HG03103 (cell line): ENCODE data around the gene GSN.

Experiments used
- ATAC-seq: cut with Tn5 transposase; IDR thresholded peaks from one replicate; pipeline ENCODE4 v1.9.1; 2021; ENCODE audit warnings: low read depth; ENCODE audit not compliant: unreplicated experiment

GSN gene

GRCh38 chr9:121322037-121322736, 54.2 kb downstream of the GSN start:
- no peak for ATAC-seq

DNA sequence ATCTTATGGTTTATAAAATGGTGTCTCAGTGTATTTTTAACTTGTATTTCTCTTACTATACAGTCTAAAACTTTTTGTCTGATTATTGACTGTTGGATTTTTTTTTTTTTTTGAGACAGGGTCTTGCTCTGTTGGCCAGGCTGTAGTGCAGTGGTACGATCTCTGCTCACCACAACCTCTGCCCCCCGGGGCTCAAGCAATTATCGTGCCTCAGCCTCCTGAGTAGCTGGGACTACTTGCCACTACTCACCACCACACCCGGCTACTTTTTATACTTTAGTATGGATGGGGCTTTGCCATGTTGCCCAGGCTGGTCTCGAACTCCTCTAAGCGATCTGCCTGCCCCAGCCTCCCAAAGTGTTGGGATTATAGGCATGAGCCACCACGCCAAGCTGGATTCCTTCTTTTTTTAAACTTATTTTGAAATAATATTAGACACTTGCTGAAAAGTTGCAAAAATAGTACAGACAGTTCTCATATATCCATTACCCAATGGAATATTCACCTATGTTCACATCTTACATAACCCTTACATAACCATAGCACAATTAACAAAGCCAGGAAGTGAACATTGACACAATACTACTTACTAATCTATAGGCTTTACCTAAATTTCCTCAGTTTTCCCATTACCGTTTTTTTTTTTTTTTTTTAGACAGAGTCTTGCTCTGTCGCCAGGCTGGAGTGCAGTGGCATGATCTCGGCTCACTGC, 54.9 kb downstream of the GSN start:
- ATAC-seq = no peak

- ATAC-seq = no peak
Observed at GRCh38 chr9:121323449-121324151, 55.6 kb downstream of the GSN start.

GRCh38 chr9:121324316-121324715, 56.4 kb downstream of the GSN start:
- ATAC-seq = no peak

- no peak for ATAC-seq
Observed at GRCh38 chr9:121324755-121325154, 56.8 kb downstream of the GSN start.

GRCh38 chr9:121325387-121325786, 57.4 kb downstream of the GSN start:
- ATAC-seq = no peak

DNA sequence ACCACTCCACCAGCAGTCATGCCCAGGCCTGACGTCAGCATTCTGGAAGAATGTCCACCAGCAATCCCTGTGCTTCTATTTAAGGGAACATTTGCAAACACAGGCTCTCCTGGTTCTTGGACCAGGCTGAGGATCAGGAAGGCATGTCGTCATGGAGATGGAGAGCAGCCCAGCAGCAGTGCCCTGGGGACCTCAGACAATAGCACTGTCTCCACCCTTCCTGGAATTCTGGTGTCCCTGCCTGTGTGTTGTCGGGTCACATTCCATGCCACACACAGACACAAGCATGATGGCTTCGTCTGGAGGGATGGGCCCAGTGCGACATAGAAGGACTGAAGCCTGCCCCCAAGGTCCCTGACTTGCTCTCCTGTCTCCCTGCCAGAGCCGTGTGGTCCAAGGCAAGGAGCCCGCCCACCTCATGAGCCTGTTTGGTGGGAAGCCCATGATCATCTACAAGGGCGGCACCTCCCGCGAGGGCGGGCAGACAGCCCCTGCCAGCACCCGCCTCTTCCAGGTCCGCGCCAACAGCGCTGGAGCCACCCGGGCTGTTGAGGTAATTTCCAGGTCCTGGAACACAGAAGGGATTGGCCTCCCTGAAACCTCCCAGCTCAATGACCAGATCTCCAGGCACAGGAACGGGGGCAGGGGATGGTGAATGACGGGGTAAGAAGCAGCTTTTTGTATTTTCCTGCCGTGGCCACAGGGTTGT, 58.3 kb downstream of the GSN start:
- ATAC-seq = no peak

DNA sequence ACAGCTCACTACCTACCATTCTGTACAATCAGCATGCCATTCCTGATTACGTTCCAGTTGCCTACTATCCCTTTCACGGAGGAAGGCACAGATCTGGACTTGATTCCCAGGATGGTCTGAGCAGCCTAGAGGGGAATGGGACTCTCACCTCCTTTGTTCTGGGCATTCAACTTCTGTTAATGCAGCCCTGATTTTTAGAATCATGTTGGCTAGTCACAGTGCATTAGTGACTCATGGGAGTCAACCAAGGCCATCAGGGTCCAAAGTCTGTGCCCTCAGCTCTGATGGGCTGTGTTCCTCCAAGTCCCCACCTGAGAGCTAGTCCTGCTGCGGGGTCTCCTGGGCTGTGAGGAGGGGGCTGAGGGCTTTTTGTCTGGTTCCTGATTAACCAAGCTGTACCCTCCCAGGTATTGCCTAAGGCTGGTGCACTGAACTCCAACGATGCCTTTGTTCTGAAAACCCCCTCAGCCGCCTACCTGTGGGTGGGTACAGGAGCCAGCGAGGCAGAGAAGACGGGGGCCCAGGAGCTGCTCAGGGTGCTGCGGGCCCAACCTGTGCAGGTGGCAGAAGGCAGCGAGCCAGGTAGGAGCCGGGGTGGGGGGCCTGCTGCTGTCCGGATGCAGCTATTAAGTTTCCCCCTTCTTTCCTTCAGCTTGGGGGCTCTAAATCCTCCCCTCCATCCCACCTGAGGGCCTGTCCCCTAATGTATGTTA, 59.1 kb downstream of the GSN start:
- ATAC-seq = no peak

GRCh38 chr9:121328476-121328875, 60.5 kb downstream of the GSN start:
- ATAC-seq = no peak

GRCh38 chr9:121328876-121329681, 61.1 kb downstream of the GSN start:
- ATAC-seq = no peak

- ATAC-seq = no peak
Observed at GRCh38 chr9:121331549-121331948, 63.6 kb downstream of the GSN start.

GRCh38 chr9:121331992-121332685, 64.2 kb downstream of the GSN start:
- ATAC-seq = no peak

DNA sequence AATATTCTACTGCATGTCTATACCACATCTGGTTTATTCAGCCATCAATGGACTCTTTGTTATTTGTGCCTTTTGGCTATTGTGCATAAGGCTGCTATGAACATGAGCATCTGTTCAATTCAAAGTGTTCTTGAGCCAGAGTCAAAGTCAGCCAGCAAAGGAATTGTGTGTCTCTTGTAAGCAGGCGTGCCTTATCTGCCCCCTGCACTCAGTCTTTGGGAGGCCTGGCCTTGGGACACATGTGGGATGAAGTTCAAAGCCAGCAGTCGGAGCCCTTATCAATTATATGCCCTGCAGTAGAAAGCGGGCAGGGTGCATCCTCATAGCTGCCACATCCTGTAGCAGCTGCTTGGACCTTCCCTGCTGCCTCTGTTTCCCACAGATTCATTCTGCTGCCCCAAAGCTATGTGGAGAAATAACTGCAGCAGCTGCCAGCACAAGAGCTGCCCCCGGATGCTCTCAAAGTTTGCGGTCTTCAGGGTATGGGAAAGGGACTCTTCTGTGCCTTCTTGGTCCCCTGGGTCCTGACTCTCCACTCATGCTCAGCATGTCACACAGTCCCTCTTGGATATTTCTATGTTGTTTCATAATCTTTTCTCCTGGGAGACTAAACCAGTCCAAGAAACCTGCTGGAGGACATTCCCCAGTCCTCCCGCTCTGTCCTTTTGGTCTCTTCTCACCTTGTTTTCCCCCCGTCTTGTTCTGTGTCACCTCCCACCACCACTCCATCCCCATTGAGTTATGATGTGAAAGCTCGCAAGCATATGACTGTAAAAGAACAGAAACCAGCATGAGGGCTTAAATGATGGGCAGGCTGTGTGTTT, 66.2 kb downstream of the GSN start:
- no peak for ATAC-seq

DNA sequence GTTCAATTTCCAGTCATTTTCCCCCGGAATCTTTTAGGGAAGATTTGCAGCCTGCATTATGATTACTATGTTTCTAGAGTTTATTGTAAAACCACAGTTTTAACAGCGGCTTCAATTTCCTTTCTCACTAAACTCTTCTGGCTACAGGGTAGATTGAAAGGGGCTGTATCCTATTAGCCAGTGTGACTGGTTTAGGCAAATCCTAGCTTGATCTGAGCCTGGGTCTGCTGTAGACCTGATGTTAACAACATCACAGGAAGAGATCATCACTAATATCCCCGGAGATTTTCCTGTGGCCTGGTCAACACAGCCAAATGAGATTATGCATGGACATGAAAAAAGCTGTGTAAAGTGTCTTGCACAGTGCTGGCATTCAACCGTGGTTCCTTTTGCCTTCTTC, 68.7 kb downstream of the GSN start:
- ATAC-seq = no peak

DNA sequence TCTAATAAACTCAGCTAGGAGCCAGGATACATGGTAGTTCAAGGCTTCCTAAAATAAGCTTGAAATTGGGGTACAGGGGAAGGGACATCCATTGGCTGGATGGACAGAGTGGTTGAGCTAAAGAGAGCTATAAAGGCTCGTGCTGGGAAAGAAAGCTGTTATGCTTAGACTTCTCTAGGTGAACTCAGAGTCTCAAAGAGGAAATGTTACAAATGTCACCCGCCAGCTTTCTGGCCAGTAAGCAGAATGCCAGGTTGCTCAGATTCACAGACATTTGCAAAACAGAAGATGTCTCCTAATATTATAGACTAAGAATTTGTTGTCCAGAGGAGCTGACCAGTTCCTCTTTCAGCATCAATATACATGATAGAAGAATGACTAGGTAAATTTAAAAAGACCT, 71.5 kb downstream of the GSN start:
- ATAC-seq = no peak

DNA sequence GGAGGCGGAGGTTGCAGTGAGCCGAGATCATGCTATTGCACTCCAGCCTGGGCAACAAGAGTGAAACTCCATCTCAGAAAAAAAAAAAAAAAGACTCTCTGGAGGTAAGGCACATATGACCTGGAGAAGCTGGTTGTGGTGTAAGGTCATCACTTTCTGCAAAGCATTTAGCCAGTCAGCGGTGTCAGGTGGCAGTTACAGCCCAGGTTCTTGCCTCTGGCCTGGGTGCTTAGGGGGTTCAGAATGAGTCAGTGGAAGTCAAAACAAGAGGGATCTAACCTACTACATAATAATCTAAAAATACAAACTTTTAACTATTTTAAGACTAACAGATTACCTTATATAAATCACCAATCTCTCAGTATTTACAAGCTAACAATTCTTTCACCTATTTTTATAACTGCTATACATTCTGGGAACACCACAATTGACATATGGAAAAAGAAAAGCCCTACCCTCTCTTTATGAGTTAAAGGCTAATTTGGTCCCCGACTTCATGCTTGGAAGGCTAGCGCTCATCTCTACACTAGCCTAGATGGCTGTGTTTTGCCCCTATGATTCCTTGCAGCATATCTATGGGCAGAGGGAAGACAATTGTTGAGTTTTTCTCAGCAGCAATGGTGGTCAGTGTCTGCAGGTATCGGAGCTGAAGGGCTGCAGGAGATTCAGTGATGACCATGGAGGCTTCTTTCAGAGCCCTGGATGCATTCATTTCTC, 72.9 kb downstream of the GSN start:
- ATAC-seq = no peak

- no peak for ATAC-seq
Observed at GRCh38 chr9:121344184-121344583, 76.2 kb downstream of the GSN start.

- ATAC-seq = no peak
Observed at GRCh38 chr9:121345070-121345469, 77.1 kb downstream of the GSN start.
